Left cardiac atrium (tissue), 4 donors: ENCODE results near the gene PRKAR2B. TPM values are rescaled to one million over a fixed set of nuclear protein-coding genes. Genes with fewer than 3 reads are reported as not detected.

Experiments
- ATAC-seq, 2 donors: fragments of 200-7000 bp; cut with Tn5 transposase; one replicate each; pipeline ENCODE4 v1.9.1; 2020; ENCODE audit warnings: mild to moderate bottlenecking in 2 of 2, moderate library complexity in 2 of 2
- DNase-seq: peaks from one replicate; pipeline ENCODE4 v3.0.0-alpha.2; 2020
- intact Hi-C, 2 donors: fragments of 100-400 bp; cut with DNase I; formaldehyde crosslinking; loops; one replicate each; pipeline versions ENCODE4 v1.14.1 to v1.15.1; 2022 to 2023
- long read RNA-seq: library from polyadenylated mRNA; unstranded; transcript quantifications from one replicate; pipeline ENCODE4 v2.0.0, GENCODE V29; 2021
- total RNA-seq, 2 donors: library from RNA; stranded (reverse); fragmentation: NEBNext Ultra II Directional; extraction: Animal tissue kit (Norgen Biotek cat#: 25700); gene quantifications; one replicate each; pipeline ENCODE4 v1.2.1, GENCODE V29; 2021
- donor health status: DM: no; HTN: yes; CAD: no.
- donor health status: DM: no; HTN: yes; CAD: no; lungs with severe emphysema.
- donor health status: DM: yes; HTN: yes; CAD: no.
- donor health status: Dilated cardiomyopathy.

Gene PRKAR2B
- 10 to 100 TPM; 52.2 to 78.2 TPM for total RNA-seq
- long read RNA-seq, partial matches to known transcripts = 1 of 3 reads
- long read RNA-seq, other reads (novel, unspliced or antisense) = 1 of 3 reads

GRCh38 chr7:107044347-107045194, at the start of gene PRKAR2B:
TSS of gene PRKAR2B (plus strand) at chr7:107044705. CDS start at chr7:107044908, 203 bp downstream.
- ATAC-seq (peak; percentile 97), DNase-seq (peak; percentile 81)
- intact Hi-C loops = loop anchor here in 1 of 2 donors (5.0 kb wide), 1 partner anchor 103 kb away; no protein-coding TSS in a partner anchor

GRCh38 chr7:106994833-106995232, 49.7 kb upstream of the PRKAR2B start:
- no peak for ATAC-seq
- intact Hi-C loops = no loop called here
- no peak for DNase-seq

DNA sequence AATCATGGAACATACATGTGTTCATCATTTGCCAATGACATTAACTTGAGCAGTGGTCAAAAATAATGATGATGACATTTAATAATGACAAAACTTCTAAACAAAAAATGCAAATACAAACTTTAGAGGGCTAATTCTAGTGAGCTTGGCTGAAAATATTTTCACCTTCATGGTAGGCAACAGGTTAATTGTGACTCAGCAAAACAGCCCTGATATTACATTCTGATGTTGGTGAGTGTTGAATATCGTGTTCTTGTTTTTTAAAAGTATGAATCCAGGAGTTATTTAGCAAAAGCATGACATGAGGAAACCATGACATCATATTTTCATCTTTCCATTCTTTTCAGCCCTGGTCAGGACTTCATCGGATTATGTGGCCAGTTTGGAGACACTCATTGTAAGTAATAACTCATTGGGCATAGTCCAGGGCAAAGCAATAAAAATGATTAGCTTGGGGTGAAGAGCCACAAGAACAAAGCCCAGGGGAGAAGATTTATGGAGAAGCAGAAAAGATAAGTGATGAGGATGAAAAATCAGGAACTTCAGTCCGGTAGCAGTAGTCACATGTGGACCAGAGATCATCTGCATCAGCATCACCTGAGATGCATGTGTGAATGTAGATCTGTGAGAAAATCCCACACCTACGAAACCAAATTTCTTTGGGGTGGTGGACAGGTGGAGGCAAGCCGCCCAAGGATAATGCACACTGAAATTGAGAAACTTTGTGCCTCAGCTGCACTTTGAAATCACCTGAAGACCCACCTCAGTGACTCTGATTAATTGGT, 46.8 kb upstream of the PRKAR2B start:
- no peak for ATAC-seq
- intact Hi-C loops = no loop called here
- DNase-seq = no peak

- ATAC-seq (no peak), DNase-seq (no peak)
- intact Hi-C loops = no loop called here
These were observed 45.5 kb upstream of the PRKAR2B start for GRCh38 chr7:106999023-106999422.

GRCh38 chr7:107001490-107001889, 43.0 kb upstream of the PRKAR2B start:
- DNase-seq (no peak), ATAC-seq (no peak)
- intact Hi-C loops = no loop called here

DNA sequence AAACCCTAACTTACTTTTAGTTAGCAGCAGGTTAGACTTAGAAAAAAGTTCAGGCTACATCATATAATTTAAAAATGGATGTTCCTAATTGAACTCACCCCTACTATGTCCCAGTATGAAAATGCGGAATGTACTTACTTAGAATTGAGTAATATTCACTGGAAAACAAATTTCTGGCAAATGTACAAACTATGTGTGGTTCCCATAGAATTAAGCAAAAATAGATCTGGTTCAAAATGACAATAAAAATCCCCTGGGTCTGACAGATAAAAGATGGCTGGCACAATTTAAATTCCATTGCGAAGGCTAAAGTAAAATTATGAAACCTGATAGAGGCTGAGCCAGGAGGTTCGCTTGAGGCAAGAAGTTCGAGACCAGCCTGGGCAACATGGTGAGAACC, 42.4 kb upstream of the PRKAR2B start:
- intact Hi-C loops = no loop called here
- no peak for DNase-seq
- ATAC-seq = no peak

GRCh38 chr7:107002529-107002998, 41.9 kb upstream of the PRKAR2B start:
- ATAC-seq (no peak), DNase-seq (no peak)
- intact Hi-C loops = no loop called here

GRCh38 chr7:107007007-107007891, 37.3 kb upstream of the PRKAR2B start:
- peak; percentile 96 for ATAC-seq
- peak; percentile 48 for DNase-seq
- intact Hi-C loops = no loop called here

DNA sequence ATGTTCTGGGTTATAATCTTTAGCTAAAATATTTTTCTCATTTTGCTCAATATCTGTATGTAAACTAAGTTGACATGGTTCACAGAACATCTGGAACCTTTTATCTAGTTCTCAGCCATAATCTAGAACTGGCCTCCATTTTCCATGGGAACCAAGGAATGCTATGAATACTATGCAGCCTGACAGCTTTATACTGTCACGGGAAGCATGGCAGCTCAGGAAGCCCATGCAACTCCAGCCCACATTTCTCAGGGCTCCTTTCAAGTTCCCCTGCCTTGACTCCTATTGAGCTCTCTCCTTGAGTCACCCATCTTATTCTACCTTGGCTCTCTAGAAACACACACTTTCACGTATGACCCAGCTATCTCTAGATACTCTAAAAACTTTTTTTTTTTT, 36.6 kb upstream of the PRKAR2B start:
- ATAC-seq (peak in 1 of 2 donors; percentile 29), DNase-seq (no peak)

DNA sequence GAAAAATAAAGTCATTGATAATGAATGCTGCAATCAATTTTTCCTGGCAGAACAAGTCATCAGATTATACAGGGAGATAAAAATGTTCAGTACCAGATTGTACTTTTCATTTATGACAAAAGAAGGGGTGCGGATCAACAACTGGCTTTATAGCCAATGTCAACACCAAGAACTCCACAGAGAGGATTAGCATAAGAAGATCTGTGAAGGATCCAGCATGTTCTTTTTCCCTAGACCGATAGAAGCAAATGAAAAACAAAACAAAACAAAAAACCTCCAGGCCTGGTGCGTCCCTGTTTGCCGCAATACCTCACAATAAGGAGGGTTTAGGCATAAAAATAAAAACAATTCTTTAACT, 34.7 kb upstream of the PRKAR2B start:
- no peak for DNase-seq
- intact Hi-C loops = no loop called here
- ATAC-seq = no peak

More for the DNA sequence above, 36.6 kb upstream of the PRKAR2B start:
- intact Hi-C loops = no loop called here

DNA sequence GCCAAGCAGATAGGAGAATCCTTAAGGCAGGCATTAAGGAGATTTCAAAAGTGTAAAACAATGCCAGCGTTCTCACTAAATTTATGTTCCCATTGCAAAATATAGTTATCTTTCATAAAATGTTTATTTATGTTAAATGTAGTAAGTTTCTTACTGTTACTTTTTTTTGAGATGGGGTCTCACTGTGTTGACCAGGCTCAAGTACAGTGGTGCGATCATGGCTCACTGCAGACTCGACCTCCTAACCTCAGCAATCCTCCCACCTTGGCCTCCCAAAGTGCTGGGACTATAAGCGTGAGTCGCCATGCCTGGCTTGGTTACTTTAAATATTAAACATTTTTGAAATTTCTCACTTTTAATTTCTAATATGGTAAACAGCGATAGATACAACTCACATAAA, 31.8 kb upstream of the PRKAR2B start:
- no peak for ATAC-seq
- intact Hi-C loops = no loop called here
- no peak for DNase-seq

DNA sequence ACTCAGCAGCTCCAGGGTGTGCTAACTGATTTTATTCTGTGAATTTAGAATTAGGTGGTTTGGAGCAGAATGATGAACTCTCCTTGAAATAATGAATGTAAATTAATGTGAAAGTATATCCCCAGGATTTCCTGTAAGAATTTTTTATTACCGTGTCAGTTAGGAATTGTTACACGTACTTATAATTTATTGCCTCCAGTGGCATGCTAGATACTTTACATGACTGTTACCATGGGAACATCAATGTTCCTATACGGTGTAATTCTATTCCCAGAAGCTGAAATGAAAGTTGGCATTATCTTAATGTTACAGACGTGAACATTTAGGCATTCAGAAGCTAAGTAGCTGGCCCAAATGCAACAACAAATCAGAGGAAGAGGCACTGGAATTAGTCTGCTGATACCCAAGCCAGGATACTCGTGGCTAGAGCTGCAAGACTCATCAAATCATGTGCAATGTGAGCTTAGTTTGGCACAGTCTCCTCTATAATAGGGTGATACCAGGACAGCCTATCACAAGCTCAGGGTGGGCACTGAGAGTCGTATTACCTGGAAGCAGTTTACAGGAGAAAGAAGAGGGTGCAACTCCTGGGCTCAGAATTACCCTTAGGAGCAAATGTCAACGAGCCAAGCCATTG, 30.0 kb upstream of the PRKAR2B start:
- intact Hi-C loops = no loop called here
- ATAC-seq (peak; percentile 87 to 96), DNase-seq (no peak)

DNA sequence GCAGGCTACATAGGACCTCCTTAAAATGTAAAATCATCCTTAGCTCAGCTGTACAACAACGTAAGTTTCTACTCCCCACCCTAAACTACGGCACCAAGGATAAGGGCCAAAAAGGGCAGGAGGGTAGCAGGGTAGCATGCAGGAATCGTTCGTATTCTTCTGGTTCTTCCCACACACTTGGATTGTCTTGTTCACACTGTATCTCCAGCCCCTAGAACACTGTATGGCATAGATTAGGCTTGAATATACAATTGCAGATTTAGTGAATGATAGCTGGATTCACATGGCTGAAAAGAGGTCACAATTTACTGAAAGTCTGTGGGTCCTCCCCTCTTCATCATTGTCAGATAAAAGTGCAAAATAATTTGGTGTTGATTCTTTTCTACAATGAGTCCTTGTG, 28.2 kb upstream of the PRKAR2B start:
- no peak for ATAC-seq
- no peak for DNase-seq
- intact Hi-C loops = no loop called here

DNA sequence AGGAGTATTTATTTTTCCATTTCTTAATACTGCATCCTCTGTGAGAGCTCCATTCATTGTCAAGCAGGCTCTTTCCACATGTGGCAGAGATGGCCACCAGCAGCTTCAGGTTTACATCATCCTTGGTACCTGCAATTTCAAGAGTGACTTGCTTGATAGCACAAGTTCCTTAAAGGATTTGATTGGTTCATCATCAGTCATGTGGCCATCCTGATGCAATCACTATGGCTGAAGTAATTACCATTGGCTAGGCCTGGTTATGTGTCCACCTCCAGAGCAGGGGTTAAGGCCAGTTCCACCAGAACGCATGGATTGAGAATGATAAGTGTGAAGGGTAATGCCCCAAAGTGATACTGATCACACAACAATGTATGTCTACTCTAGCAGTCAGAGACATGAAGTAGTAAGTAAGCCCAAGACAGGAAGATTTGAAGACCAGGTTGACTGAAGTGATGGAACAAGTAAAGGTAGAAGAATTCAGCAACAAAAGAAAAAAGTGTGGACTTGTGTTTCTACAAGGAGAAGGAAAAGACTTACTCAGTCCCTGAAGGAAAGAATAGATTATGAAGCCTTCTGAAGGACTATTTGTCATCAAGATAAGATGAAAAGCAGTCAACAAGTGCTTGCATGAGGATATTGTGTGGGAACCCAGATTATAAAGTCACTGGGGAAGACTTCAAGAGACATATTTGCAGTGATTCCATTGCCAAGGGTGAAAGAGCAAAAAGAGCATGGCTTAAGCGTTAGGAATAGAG, 26.4 kb upstream of the PRKAR2B start:
- ATAC-seq = peak in 1 of 2 donors; percentile 51
- intact Hi-C loops = no loop called here
- DNase-seq = no peak

DNA sequence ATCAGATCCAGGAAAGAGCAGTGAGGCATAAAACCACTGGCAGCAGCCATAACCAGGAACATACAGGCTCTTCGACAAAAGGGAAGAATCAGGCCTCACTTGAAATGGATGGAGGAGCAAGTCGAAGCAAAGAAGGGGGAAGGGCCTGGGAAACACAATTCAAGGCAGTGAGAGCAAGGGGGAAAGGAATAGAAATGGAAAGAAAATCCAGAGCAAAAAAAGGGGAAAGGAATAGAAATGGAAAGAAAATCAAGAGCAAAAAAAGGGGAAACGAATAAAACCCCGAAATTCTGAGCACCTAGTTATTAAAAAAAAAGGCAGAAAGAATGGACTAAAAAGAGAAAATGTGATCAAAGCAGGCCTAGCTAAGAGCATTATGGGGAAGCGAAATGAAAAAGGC, 24.1 kb upstream of the PRKAR2B start:
- no peak for ATAC-seq
- intact Hi-C loops = no loop called here
- no peak for DNase-seq

DNA sequence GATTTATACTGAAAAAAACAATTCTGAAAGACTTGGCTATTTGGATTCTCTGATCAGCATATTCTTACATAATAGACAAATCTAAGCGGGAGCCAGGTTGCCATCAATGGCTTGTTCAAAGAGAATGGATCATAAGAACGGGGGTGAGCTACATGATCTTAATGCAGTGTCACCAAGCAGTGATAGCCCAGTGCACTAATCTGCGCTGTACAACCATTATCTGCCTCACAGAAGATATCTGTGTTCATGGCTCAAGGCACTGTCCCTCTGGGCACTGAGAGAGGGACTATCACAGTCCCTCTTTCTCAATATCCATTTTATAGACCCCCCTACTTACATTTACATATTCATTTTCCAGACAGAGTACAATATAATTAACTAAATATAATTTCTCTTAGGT, 22.9 kb upstream of the PRKAR2B start:
- ATAC-seq (no peak), DNase-seq (no peak)
- intact Hi-C loops = no loop called here

DNA sequence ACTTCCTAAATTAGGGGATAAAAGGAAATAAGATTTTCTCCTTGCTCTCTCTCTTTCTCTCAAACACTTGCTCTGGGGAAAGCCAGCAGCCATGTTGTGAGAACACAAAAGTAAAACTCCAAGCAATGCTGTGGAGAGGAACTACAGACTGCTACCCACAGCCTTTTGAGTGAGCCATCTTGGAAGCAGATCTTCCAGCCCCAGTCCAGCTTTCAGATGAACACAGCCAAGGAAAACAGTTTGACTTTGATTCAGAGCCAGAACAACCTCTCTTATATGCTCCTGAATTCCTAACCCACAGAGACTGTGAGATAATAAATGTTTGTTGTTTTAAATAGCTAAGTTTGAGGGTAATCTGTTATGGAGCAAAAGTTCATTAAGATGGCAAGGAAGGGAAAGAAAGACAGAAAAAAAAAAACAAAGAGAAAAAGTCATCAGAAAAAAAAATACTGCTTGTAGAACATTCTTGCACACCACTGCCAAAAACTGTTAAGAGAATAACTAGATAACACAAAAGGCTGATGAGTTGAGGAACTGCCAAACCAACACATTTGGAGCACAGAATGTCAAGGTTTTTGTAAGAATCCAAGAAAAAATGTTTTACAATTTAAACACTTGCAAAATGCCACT, 20.9 kb upstream of the PRKAR2B start:
- intact Hi-C loops = no loop called here
- ATAC-seq = peak in 1 of 2 donors; percentile 38
- DNase-seq = no peak

DNA sequence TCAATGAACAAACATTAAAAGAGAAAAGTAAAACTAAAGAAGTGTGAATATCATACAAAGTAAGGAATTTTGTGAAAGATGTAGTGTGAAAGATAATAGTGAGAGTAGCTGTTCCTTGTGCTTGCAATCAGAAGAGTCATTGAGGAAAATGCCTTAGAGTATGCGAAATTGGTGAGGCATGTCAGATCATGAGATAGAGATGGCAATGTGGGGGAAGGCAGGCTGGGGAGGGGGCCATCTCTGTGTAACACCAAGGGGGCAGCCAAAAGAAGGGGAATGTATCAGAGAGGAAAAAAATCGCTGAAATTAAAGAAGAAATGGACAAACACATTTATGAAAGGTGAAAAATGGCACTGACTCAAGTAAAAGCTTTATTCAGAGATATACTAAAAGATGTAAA, 19.6 kb upstream of the PRKAR2B start:
- intact Hi-C loops = no loop called here
- ATAC-seq (no peak), DNase-seq (no peak)
